A549 (cell line): ENCODE results near the gene SHH. TPM values are rescaled to one million over a fixed set of nuclear protein-coding genes. Genes with fewer than 3 reads are reported as not detected.

Experiments
- ATAC-seq, 2 experiments: fragments of 200-7000 bp in 1 of 2; fragments of >200 bp in 1 of 2; cut with Nextera tagmentation in 1 of 2; cut with Tn5 transposase in 1 of 2; 3 replicates each; pipeline versions ENCODE4 v1.8.0 to v1.9.1; 2018 to 2020; ENCODE audit warnings: mild to moderate bottlenecking in 1 of 2, moderate library complexity in 1 of 2
- CTCF ChIA-PET: fragments of 300-600 bp; sonication (Branson Sonifier 250); formaldehyde crosslinking; extraction: SDS; loops from one replicate; lab custom pipeline; 2021; ENCODE audit warnings: antibody characterized with exemption, inconsistent platforms; lab: Yijun Ruan, JAX
- POLR2A ChIA-PET: fragments of 350-600 bp; formaldehyde crosslinking; extraction: SDS; loops from one replicate; lab custom pipeline; 2021; ENCODE audit warnings: antibody characterized with exemption, inconsistent platforms; lab: Yijun Ruan, JAX
- DNase-seq, 2 experiments: peaks; one replicate each; pipeline versions ENCODE4 v3.0.0 to v3.0.0-alpha.2; 2011 to 2016; ENCODE audit warnings: low read depth in 1 of 2, low spot score in 1 of 2
- FAIRE-seq: peaks from 2 replicates; lab custom pipeline; 2011; peaks lifted over from hg19 to GRCh38; lab: Jason Lieb, UNC
- H3K27ac ChIP-seq, 2 experiments: fragments of >200 bp; sonication (Bioruptor Twin); formaldehyde crosslinking; 3 replicates each; pipeline ENCODE4 v1.5.1; 2016 to 2017
- H3K4me1 ChIP-seq: fragments of >200 bp; sonication (Bioruptor Twin); formaldehyde crosslinking; 3 replicates; pipeline ENCODE4 v1.6.1; 2016
- H3K4me2 ChIP-seq: fragments of >200 bp; sonication (Bioruptor Twin); formaldehyde crosslinking; 3 replicates; pipeline ENCODE4 v1.6.1; 2016
- H3K4me3 ChIP-seq: fragments of >200 bp; sonication (Bioruptor Twin); formaldehyde crosslinking; 3 replicates; pipeline ENCODE4 v1.5.1; 2016
- H3K9me3 ChIP-seq: fragments of >200 bp; sonication (Bioruptor Twin); formaldehyde crosslinking; 3 replicates; pipeline ENCODE4 v1.6.1; 2016
- BHLHE40 ChIP-seq: IDR thresholded peaks from 2 replicates; pipeline ENCODE4 v1.6.1; 2012; ENCODE audit warnings: low read depth, low read length, inconsistent platforms
- CHD4 ChIP-seq: fragments of 200-600 bp; sonication (generic); IDR thresholded peaks from 2 replicates; pipeline ENCODE4 v1.6.1; 2016; ENCODE audit warnings: antibody characterized with exemption, mild to moderate bottlenecking, borderline replicate concordance
- EHMT2 ChIP-seq: fragments of 200-600 bp; sonication (generic); IDR thresholded peaks from 2 replicates; pipeline ENCODE4 v1.6.1; 2016; ENCODE audit warnings: antibody characterized with exemption, low read depth, mild to moderate bottlenecking, moderate library complexity
- EP300 ChIP-seq, 2 experiments: fragments of >200 bp; sonication (Bioruptor Twin); formaldehyde crosslinking; IDR thresholded peaks; 2 replicates in 1 of 2; 3 replicates in 1 of 2; pipeline ENCODE4 v1.6.1; 2016 to 2017
- FOSL2 ChIP-seq, 2 experiments: fragments of 450-650 bp in 1 of 2; fragments of >200 bp in 1 of 2; sonication (Bioruptor Twin) in 1 of 2; formaldehyde crosslinking; IDR thresholded peaks; 2 replicates each; pipeline versions ENCODE4 v1.5.0 to v1.6.1; 2016 to 2020; ENCODE audit warnings: mild to moderate bottlenecking in 1 of 2, moderate library complexity in 1 of 2
- HOXB13 ChIP-seq: fragments of 250-450 bp; sonication (Bioruptor Pico); IDR thresholded peaks from 2 replicates; pipeline ENCODE4 v1.5.0; 2020; ENCODE audit warnings: low read depth, mild to moderate bottlenecking, moderate library complexity
- JUNB ChIP-seq: fragments of >200 bp; sonication (Bioruptor Twin); formaldehyde crosslinking; IDR thresholded peaks from 2 replicates; pipeline ENCODE4 v1.6.1; 2016
- MYC ChIP-seq: IDR thresholded peaks from 2 replicates; pipeline ENCODE4 v1.6.1; 2012; ENCODE audit warnings: mild to moderate bottlenecking, inconsistent platforms, low read length, improper control_type of control experiment, borderline replicate concordance
- NR3C1 ChIP-seq: fragments of >200 bp; sonication (Bioruptor Twin); formaldehyde crosslinking; IDR thresholded peaks from 3 replicates; pipeline ENCODE4 v1.6.1; 2017
- SMC3 ChIP-seq: fragments of >200 bp; sonication (Bioruptor Twin); formaldehyde crosslinking; IDR thresholded peaks from 3 replicates; pipeline ENCODE4 v1.6.1; 2018; ENCODE audit warnings: inconsistent platforms
- TP53 ChIP-seq: fragments of 250-450 bp; sonication (Bioruptor Pico); IDR thresholded peaks from 2 replicates; pipeline ENCODE4 v1.5.0; 2021; ENCODE audit warnings: mild to moderate bottlenecking, moderate library complexity
- WGBS: methylation state at CpG from one replicate; pipeline ENCODE4 v1.1.6; 2017; ENCODE audit errors: missing lambda C conversion rate; 5-methylcytosine and 5-hydroxymethylcytosine counted together
- polyA plus RNA-seq, 4 experiments: library from polyadenylated mRNA; depleted of rRNA in 3 of 4; stranded (reverse); fragments of >200 nt; fragmentation: RNase III in 1 of 4; extraction: RNeasy Plus Mini Kit Qiagen cat#74134 plus additional on column Dnase treatment in 1 of 4; gene quantifications; 2 replicates in 3 of 4; 3 replicates in 1 of 4; pipeline ENCODE4 v1.2.3, GENCODE V29; 2011 to 2017
- TF ChIP-seq, protein P1 (sequence below): fragments of 250-450 bp; sonication (Bioruptor Pico); IDR thresholded peaks from 2 replicates; pipeline ENCODE4 v1.5.0; 2020; ENCODE audit warnings: low read depth, mild to moderate bottlenecking, moderate library complexity
- TF ChIP-seq, protein P2 (sequence below): fragments of 450-650 bp; IDR thresholded peaks from 2 replicates; pipeline ENCODE4 v1.6.1; 2014; ENCODE audit warnings: antibody characterized with exemption
- TF ChIP-seq, protein P3 (sequence below): fragments of >200 bp; sonication (Bioruptor Twin); formaldehyde crosslinking; IDR thresholded peaks from 3 replicates; pipeline ENCODE4 v1.5.1; 2016
- TF ChIP-seq, protein P4 (sequence below): fragments of 200-600 bp; sonication (generic); IDR thresholded peaks from 2 replicates; pipeline ENCODE4 v1.6.1; 2016; ENCODE audit warnings: antibody characterized with exemption, mild to moderate bottlenecking, moderate library complexity
- TF ChIP-seq, protein P5 (sequence below): fragments of >200 bp; sonication (Bioruptor Twin); formaldehyde crosslinking; IDR thresholded peaks from 3 replicates; pipeline ENCODE4 v1.6.1; 2016
- TF ChIP-seq, protein P6 (sequence below): IDR thresholded peaks from 2 replicates; pipeline ENCODE4 v1.6.1; 2012
- TF ChIP-seq, protein P7 (sequence below): fragments of 150-350 bp; IDR thresholded peaks from 2 replicates; pipeline ENCODE4 v1.6.1; 2014; ENCODE audit warnings: low read depth, mild to moderate bottlenecking, low read length

Gene SHH
- polyA plus RNA-seq, 2 of the 4 experiments (the other 2 are of a cell fraction) = 0.84 to 1.2 TPM

DNA sequence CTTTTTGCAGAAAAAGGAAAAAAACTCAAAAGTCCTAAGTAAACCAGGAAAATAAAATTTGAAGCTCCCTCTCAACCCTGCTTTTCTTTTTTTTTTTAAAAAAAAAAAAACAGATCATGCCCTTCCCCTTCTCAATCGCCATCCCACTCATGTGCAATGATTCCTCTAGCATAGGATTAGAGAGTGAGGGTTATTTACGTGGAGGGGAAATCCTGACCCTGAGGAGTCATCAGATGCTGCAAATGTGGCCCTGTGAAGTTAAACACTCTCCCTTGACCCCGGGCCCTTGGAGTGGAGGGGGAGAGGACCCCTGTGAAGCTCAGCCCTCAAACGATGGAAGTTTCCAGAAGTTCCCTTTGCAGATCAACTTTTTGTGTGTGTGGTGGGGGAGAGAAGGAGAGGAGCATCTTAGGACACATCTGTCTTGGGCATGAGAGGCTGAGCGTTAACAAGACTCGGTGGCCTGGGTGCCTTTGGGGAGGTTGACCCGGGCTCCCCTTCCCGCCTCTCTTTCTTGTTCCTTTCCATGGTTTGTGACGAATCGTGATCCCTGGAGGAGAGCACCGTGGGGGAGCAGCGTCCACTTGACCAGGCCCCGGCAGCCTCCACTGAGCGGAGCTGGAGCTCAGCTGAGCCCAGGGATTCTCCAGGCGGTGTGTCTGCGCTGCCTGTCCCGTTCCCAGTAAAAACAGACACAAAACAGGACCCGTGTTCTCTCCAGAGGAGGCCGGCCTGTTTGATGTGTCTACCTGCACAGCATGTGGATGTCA, 1.5 kb upstream of the SHH start:
- peak overlapping the region in 1 of 2 experiments; percentile 1; a peak in 1 of 6 replicates for H3K27ac ChIP-seq
- no peak for FAIRE-seq
- ChIA-PET CTCF (interaction anchor here (0.7 to 7.4 kb wide), 13 partner anchors 8 to 661 kb away, joined by 3 to 55 read pairs (median 6); no protein-coding TSS in a partner anchor), POLR2A (no interaction called here)
- WGBS = 79% methylated on average over 19 of the region's 19 CpGs
- TF ChIP-seq JUNB = no peak
- no peak for TF ChIP-seq EP300 (IDR thresholded peaks at IDR 0.05)
- no peak for TF ChIP-seq MYC
- TF ChIP-seq, protein P1, sequence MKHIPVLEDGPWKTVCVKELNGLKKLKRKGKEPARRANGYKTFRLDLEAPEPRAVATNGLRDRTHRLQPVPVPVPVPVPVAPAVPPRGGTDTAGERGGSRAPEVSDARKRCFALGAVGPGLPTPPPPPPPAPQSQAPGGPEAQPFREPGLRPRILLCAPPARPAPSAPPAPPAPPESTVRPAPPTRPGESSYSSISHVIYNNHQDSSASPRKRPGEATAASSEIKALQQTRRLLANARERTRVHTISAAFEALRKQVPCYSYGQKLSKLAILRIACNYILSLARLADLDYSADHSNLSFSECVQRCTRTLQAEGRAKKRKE = no peak
- TF ChIP-seq, protein P2, sequence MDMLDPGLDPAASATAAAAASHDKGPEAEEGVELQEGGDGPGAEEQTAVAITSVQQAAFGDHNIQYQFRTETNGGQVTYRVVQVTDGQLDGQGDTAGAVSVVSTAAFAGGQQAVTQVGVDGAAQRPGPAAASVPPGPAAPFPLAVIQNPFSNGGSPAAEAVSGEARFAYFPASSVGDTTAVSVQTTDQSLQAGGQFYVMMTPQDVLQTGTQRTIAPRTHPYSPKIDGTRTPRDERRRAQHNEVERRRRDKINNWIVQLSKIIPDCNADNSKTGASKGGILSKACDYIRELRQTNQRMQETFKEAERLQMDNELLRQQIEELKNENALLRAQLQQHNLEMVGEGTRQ = no peak
- TF ChIP-seq BHLHE40 = no peak
- TF ChIP-seq, protein P3, sequence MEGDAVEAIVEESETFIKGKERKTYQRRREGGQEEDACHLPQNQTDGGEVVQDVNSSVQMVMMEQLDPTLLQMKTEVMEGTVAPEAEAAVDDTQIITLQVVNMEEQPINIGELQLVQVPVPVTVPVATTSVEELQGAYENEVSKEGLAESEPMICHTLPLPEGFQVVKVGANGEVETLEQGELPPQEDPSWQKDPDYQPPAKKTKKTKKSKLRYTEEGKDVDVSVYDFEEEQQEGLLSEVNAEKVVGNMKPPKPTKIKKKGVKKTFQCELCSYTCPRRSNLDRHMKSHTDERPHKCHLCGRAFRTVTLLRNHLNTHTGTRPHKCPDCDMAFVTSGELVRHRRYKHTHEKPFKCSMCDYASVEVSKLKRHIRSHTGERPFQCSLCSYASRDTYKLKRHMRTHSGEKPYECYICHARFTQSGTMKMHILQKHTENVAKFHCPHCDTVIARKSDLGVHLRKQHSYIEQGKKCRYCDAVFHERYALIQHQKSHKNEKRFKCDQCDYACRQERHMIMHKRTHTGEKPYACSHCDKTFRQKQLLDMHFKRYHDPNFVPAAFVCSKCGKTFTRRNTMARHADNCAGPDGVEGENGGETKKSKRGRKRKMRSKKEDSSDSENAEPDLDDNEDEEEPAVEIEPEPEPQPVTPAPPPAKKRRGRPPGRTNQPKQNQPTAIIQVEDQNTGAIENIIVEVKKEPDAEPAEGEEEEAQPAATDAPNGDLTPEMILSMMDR = no peak
- TF ChIP-seq TP53 (CRISPR knock-in tag) = no peak
- TF ChIP-seq EHMT2 = no peak
- TF ChIP-seq, protein P4, sequence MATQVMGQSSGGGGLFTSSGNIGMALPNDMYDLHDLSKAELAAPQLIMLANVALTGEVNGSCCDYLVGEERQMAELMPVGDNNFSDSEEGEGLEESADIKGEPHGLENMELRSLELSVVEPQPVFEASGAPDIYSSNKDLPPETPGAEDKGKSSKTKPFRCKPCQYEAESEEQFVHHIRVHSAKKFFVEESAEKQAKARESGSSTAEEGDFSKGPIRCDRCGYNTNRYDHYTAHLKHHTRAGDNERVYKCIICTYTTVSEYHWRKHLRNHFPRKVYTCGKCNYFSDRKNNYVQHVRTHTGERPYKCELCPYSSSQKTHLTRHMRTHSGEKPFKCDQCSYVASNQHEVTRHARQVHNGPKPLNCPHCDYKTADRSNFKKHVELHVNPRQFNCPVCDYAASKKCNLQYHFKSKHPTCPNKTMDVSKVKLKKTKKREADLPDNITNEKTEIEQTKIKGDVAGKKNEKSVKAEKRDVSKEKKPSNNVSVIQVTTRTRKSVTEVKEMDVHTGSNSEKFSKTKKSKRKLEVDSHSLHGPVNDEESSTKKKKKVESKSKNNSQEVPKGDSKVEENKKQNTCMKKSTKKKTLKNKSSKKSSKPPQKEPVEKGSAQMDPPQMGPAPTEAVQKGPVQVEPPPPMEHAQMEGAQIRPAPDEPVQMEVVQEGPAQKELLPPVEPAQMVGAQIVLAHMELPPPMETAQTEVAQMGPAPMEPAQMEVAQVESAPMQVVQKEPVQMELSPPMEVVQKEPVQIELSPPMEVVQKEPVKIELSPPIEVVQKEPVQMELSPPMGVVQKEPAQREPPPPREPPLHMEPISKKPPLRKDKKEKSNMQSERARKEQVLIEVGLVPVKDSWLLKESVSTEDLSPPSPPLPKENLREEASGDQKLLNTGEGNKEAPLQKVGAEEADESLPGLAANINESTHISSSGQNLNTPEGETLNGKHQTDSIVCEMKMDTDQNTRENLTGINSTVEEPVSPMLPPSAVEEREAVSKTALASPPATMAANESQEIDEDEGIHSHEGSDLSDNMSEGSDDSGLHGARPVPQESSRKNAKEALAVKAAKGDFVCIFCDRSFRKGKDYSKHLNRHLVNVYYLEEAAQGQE = no peak
- TF ChIP-seq, protein P5, sequence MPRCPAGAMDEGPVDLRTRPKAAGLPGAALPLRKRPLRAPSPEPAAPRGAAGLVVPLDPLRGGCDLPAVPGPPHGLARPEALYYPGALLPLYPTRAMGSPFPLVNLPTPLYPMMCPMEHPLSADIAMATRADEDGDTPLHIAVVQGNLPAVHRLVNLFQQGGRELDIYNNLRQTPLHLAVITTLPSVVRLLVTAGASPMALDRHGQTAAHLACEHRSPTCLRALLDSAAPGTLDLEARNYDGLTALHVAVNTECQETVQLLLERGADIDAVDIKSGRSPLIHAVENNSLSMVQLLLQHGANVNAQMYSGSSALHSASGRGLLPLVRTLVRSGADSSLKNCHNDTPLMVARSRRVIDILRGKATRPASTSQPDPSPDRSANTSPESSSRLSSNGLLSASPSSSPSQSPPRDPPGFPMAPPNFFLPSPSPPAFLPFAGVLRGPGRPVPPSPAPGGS = no peak
- no peak for TF ChIP-seq NR3C1
- no peak for TF ChIP-seq SMC3
- no peak for TF ChIP-seq HOXB13 (CRISPR knock-in tag)
- TF ChIP-seq FOSL2 (IDR thresholded peaks at IDR 0.05) = no peak
- no peak for TF ChIP-seq FOSL2 (CRISPR knock-in tag; IDR thresholded peaks at IDR 0.05)
- no peak overlapping the region for H3K4me2 ChIP-seq
- no peak for DNase-seq
- no peak for ATAC-seq
- H3K4me3 ChIP-seq = no peak overlapping the region
- H3K9me3 ChIP-seq = no peaks in the 10 kb centered on the region; the same call in 2 of the 3 replicates
- peaks cover 37% of the 10 kb centered on the region for H3K4me1 ChIP-seq

DNA sequence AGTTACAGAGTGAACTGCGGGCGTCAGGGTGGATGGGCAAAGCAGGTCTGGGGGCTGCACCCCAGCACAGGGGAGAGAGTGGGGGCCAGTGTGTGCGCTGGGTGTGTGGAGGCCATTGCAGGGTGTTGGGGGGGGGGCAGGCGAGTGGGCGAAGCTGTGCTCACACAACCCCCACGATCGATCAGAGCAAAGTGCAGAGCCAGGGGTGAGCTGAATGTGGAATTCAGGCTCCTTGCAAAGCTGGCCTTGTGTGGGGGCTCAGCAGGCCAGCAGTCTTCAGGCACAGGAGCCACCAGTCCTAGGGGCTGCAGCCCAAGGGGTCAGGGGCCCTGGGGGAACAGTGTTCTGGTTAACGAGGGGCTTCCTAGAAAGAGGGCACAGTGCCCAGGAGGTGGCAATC, 862 bp upstream of the SHH start:
- WGBS = 61% methylated on average over 8 of the region's 8 CpGs
- POLR2A ChIA-PET = no interaction called here
- TF ChIP-seq, protein P6, sequence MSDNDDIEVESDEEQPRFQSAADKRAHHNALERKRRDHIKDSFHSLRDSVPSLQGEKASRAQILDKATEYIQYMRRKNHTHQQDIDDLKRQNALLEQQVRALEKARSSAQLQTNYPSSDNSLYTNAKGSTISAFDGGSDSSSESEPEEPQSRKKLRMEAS = no peak
- no peak for TF ChIP-seq FOSL2 (IDR thresholded peaks at IDR 0.05)
- no peak for TF ChIP-seq FOSL2 (CRISPR knock-in tag; IDR thresholded peaks at IDR 0.05)
- TF ChIP-seq CHD4 = no peak
- TF ChIP-seq, protein P4 = no peak
- TF ChIP-seq, protein P5 = no peak
- TF ChIP-seq, protein P7, sequence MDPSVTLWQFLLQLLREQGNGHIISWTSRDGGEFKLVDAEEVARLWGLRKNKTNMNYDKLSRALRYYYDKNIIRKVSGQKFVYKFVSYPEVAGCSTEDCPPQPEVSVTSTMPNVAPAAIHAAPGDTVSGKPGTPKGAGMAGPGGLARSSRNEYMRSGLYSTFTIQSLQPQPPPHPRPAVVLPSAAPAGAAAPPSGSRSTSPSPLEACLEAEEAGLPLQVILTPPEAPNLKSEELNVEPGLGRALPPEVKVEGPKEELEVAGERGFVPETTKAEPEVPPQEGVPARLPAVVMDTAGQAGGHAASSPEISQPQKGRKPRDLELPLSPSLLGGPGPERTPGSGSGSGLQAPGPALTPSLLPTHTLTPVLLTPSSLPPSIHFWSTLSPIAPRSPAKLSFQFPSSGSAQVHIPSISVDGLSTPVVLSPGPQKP = no peak

More for the DNA sequence above, 862 bp upstream of the SHH start:
- H3K4me1 ChIP-seq = peaks cover 39% of the 10 kb centered on the region
- no peak for FAIRE-seq
- H3K27ac ChIP-seq = no peak overlapping the region
- H3K9me3 ChIP-seq = no peaks in the 10 kb centered on the region; the same call in 2 of the 3 replicates
- H3K4me3 ChIP-seq = no peak overlapping the region
- no peak overlapping the region for H3K4me2 ChIP-seq
- CTCF ChIA-PET = interaction anchor here (0.7 to 7.4 kb wide), 11 partner anchors 8 to 1461 kb away, joined by 3 to 55 read pairs (median 6); no protein-coding TSS in a partner anchor
- ATAC-seq = no peak
- DNase-seq = no peak
